IMR-90 (cell line): ENCODE results near the gene SOD2.

Experiments
- BHLHE40 ChIP-seq: fragments of 150-350 bp; IDR thresholded peaks from 2 replicates; pipeline ENCODE4 v1.6.1; 2016; ENCODE audit warnings: mild to moderate bottlenecking, low read depth, low read length
- CEBPB ChIP-seq: IDR thresholded peaks from 2 replicates; pipeline ENCODE4 v1.6.1; 2012; ENCODE audit warnings: low read depth, low read length, improper control_type of control experiment
- CHD1 ChIP-seq: IDR thresholded peaks from 2 replicates; pipeline ENCODE4 v1.6.1; 2012; ENCODE audit warnings: low read depth, low read length, improper control_type of control experiment
- MAFK ChIP-seq: IDR thresholded peaks from 2 replicates; pipeline ENCODE4 v1.6.1; 2012; ENCODE audit warnings: low read depth, low read length, improper control_type of control experiment
- MAZ ChIP-seq: IDR thresholded peaks from 2 replicates; pipeline ENCODE4 v1.6.1; 2012; ENCODE audit warnings: low read depth, mild to moderate bottlenecking, low read length, improper control_type of control experiment, moderate library complexity, borderline replicate concordance
- POLR2A ChIP-seq: IDR thresholded peaks from 2 replicates; pipeline ENCODE4 v1.6.1; 2012; ENCODE audit warnings: mild to moderate bottlenecking, low read depth, low read length
- RAD21 ChIP-seq: IDR thresholded peaks from 2 replicates; pipeline ENCODE4 v1.6.1; 2012; ENCODE audit warnings: low read length, improper control_type of control experiment
- RFX5 ChIP-seq: IDR thresholded peaks from 2 replicates; pipeline ENCODE4 v1.8.0; 2012; ENCODE audit warnings: low read depth, mild to moderate bottlenecking, low read length, moderate library complexity
- SMC3 ChIP-seq: fragments of 150-350 bp; IDR thresholded peaks from 2 replicates; pipeline ENCODE4 v1.6.1; 2016; ENCODE audit warnings: low read depth, mild to moderate bottlenecking, antibody characterized with exemption, low read length, moderate library complexity
- TF ChIP-seq, protein P1 (sequence below): conservative IDR thresholded peaks from 2 replicates; pipeline ENCODE4 v1.5.1; 2012; ENCODE audit warnings: mild to moderate bottlenecking, low read depth, low read length, improper control_type of control experiment
- TF ChIP-seq, protein P2 (sequence below): fragments of 150-350 bp; IDR thresholded peaks from 2 replicates; pipeline ENCODE4 v1.6.1; 2017; ENCODE audit warnings: mild to moderate bottlenecking, antibody characterized with exemption, low read length, low read depth
- TF ChIP-seq, protein P3 (sequence below): fragments of 150-350 bp; IDR thresholded peaks from 2 replicates; pipeline ENCODE4 v1.6.1; 2016; ENCODE audit warnings: low read depth, mild to moderate bottlenecking, low read length, moderate library complexity, borderline replicate concordance

DNA sequence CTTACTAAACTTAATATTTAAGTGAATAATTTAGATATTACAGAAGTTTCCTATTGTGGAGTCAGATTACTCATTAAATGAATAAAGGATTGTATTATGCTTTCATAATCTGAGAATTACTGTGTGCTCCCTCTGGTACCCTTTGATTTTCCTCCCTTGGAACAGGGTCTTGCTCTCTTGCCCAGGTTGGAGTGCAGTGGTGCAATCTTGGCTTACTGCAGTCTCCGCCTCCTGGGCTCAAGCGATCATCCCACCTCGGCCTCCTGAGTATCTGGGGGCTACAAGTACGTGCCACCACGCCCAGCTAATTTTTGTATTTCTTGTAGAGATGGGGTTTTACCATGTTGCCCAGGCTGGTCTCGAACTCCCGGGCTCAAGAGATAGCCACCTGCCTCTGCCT, 43.9 kb upstream of the SOD2 start:
- TF ChIP-seq, protein P1, sequence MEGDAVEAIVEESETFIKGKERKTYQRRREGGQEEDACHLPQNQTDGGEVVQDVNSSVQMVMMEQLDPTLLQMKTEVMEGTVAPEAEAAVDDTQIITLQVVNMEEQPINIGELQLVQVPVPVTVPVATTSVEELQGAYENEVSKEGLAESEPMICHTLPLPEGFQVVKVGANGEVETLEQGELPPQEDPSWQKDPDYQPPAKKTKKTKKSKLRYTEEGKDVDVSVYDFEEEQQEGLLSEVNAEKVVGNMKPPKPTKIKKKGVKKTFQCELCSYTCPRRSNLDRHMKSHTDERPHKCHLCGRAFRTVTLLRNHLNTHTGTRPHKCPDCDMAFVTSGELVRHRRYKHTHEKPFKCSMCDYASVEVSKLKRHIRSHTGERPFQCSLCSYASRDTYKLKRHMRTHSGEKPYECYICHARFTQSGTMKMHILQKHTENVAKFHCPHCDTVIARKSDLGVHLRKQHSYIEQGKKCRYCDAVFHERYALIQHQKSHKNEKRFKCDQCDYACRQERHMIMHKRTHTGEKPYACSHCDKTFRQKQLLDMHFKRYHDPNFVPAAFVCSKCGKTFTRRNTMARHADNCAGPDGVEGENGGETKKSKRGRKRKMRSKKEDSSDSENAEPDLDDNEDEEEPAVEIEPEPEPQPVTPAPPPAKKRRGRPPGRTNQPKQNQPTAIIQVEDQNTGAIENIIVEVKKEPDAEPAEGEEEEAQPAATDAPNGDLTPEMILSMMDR: no peak
- TF ChIP-seq MAFK (no peak), CEBPB (no peak), POLR2A (no peak), CHD1 (no peak), SMC3 (no peak), MAZ (no peak), RFX5 (no peak), BHLHE40 (no peak), RAD21 (no peak)
- TF ChIP-seq, protein P2, sequence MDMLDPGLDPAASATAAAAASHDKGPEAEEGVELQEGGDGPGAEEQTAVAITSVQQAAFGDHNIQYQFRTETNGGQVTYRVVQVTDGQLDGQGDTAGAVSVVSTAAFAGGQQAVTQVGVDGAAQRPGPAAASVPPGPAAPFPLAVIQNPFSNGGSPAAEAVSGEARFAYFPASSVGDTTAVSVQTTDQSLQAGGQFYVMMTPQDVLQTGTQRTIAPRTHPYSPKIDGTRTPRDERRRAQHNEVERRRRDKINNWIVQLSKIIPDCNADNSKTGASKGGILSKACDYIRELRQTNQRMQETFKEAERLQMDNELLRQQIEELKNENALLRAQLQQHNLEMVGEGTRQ: no peak
- TF ChIP-seq, protein P3, sequence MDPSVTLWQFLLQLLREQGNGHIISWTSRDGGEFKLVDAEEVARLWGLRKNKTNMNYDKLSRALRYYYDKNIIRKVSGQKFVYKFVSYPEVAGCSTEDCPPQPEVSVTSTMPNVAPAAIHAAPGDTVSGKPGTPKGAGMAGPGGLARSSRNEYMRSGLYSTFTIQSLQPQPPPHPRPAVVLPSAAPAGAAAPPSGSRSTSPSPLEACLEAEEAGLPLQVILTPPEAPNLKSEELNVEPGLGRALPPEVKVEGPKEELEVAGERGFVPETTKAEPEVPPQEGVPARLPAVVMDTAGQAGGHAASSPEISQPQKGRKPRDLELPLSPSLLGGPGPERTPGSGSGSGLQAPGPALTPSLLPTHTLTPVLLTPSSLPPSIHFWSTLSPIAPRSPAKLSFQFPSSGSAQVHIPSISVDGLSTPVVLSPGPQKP: no peak
